Left cardiac atrium (tissue), 4 donors: ENCODE results near the gene NME9. TPM values are rescaled to one million over a fixed set of nuclear protein-coding genes. Genes with fewer than 3 reads are reported as not detected.

ENCODE experiments used
- ATAC-seq, 2 donors: fragments of 200-7000 bp; cut with Tn5 transposase; one replicate each; pipeline ENCODE4 v1.9.1; 2020; ENCODE audit warnings: mild to moderate bottlenecking in 2 of 2, moderate library complexity in 2 of 2
- DNase-seq: peaks from one replicate; pipeline ENCODE4 v3.0.0-alpha.2; 2020
- intact Hi-C, 2 donors: fragments of 100-400 bp; cut with DNase I; formaldehyde crosslinking; loops; one replicate each; pipeline versions ENCODE4 v1.14.1 to v1.15.1; 2022 to 2023
- total RNA-seq, 2 donors: library from RNA; stranded (reverse); fragmentation: NEBNext Ultra II Directional; extraction: Animal tissue kit (Norgen Biotek cat#: 25700); gene quantifications; one replicate each; pipeline ENCODE4 v1.2.1, GENCODE V29; 2021
- donor health status: DM: no; HTN: yes; CAD: no.
- donor health status: DM: no; HTN: yes; CAD: no; lungs with severe emphysema.
- donor health status: DM: yes; HTN: yes; CAD: no.
- donor health status: Dilated cardiomyopathy.

The NME9 gene
- total RNA-seq, 2 donors from 2014 or later, result not detected

- intact Hi-C loops, result no loop called here
- DNase-seq (peak; percentile 86), ATAC-seq (peak; percentile 82 to 84)
Measured at GRCh38 chr3:138347960-138348753, 18.5 kb upstream of the NME9 start, which contains the start of gene MRAS. TSS of gene MRAS (plus strand) at chr3:138348579. CDS start at chr3:138372884, 24,305 bp downstream.

GRCh38 chr3:138344754-138345153 is 15.1 kb upstream of the NME9 start:
- DNase-seq (no peak), ATAC-seq (no peak)
- intact Hi-C loops, result no loop called here

- intact Hi-C loops, result no loop called here
- no peak for DNase-seq
Measured at GRCh38 chr3:138340511-138340910, 10.9 kb upstream of the NME9 start.

GRCh38 chr3:138338811-138339210 is 9.2 kb upstream of the NME9 start:
- intact Hi-C loops, result no loop called here
- ATAC-seq (peak; percentile 63), DNase-seq (peak; percentile 33)

More at GRCh38 chr3:138340511-138340910, 10.9 kb upstream of the NME9 start:
- ATAC-seq, result no peak

- DNase-seq (no peak), ATAC-seq (peak in 1 of 2 donors; percentile 51)
- intact Hi-C loops, result no loop called here
Measured at GRCh38 chr3:138338244-138338643, 8.6 kb upstream of the NME9 start.

GRCh38 chr3:138336454-138336999 is 6.9 kb upstream of the NME9 start:
- no peak for ATAC-seq
- intact Hi-C loops, result no loop called here
- no peak for DNase-seq

GRCh38 chr3:138334608-138335007 is 5.0 kb upstream of the NME9 start:
- ATAC-seq (no peak), DNase-seq (no peak)
- intact Hi-C loops, result loop anchor here (5.0 kb wide), 2 partner anchors 73 to 83 kb away; no protein-coding TSS in a partner anchor

- no peak for DNase-seq
- no peak for ATAC-seq
- intact Hi-C loops, result loop anchor here (5.0 kb wide), 2 partner anchors 75 to 85 kb away; no protein-coding TSS in a partner anchor
Measured at GRCh38 chr3:138332472-138333073, 2.9 kb upstream of the NME9 start.

- DNase-seq, result no peak
- intact Hi-C loops, result loop anchor here (5.0 kb wide), 2 partner anchors 76 to 86 kb away; no protein-coding TSS in a partner anchor
- no peak for ATAC-seq
Measured at GRCh38 chr3:138331143-138331894, 1.7 kb upstream of the NME9 start.

- ATAC-seq (no peak), DNase-seq (no peak)
Measured at GRCh38 chr3:138329984-138330293, 288 bp upstream of the NME9 start.

GRCh38 chr3:138328341-138328740 is 1.3 kb downstream of the NME9 start:
- intact Hi-C loops, result no loop called here
- no peak for DNase-seq
- no peak for ATAC-seq

More at GRCh38 chr3:138329984-138330293, 288 bp upstream of the NME9 start:
- intact Hi-C loops, result loop anchor here (5.0 kb wide), 2 partner anchors 77 to 87 kb away; no protein-coding TSS in a partner anchor

GRCh38 chr3:138327831-138328230 is 1.8 kb downstream of the NME9 start:
- no peak for DNase-seq
- ATAC-seq, result no peak
- intact Hi-C loops, result no loop called here

- intact Hi-C loops, result no loop called here
- ATAC-seq (no peak), DNase-seq (no peak)
Measured at GRCh38 chr3:138326866-138327595, 2.6 kb downstream of the NME9 start.

- ATAC-seq (no peak), DNase-seq (no peak)
- intact Hi-C loops, result no loop called here
Measured at GRCh38 chr3:138325990-138326389, 3.7 kb downstream of the NME9 start.

- ATAC-seq (no peak), DNase-seq (no peak)
- intact Hi-C loops, result no loop called here
Measured at GRCh38 chr3:138323971-138324370, 5.7 kb downstream of the NME9 start.

GRCh38 chr3:138317687-138318086 is 12.0 kb downstream of the NME9 start:
- intact Hi-C loops, result no loop called here
- ATAC-seq (no peak), DNase-seq (no peak)

- intact Hi-C loops, result no loop called here
- DNase-seq (no peak), ATAC-seq (no peak)
Measured at GRCh38 chr3:138314751-138315150, 14.9 kb downstream of the NME9 start.

GRCh38 chr3:138310494-138310893 is 19.2 kb downstream of the NME9 start:
- ATAC-seq, result no peak
- DNase-seq, result no peak
- intact Hi-C loops, result no loop called here

GRCh38 chr3:138308783-138309182 is 20.9 kb downstream of the NME9 start:
- ATAC-seq, result no peak
- intact Hi-C loops, result no loop called here
- no peak for DNase-seq
